ENCODE data around the gene MAST3.

DNA sequence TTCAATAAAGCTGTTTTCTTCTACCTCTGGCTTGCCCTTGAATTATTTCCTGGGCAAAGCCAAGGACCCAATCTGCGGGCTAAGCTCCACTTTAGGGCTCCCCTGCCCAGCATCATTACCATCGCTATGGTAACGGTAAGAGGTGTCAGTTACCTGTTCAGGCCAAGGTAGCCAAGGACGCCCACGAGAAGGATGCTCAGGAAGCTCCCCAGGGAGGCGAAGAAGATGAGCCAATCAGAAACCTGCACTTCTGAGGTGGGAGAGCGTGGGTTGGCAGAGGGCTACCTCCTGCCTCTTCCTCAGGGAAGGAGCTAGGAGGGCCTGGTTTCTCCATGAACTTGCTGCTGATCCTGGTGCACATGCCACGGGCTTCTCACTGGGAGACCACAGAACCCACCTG lies 35.5 kb upstream of the MAST3 start:
- TF ChIP-seq EZH2 (IDR thresholded peaks at IDR 0.05; ENCODE audit: borderline replicate concordance, insufficient read depth, low read depth, low read length, poor library complexity, severe bottlenecking): no peak
- TF ChIP-seq, protein P1, sequence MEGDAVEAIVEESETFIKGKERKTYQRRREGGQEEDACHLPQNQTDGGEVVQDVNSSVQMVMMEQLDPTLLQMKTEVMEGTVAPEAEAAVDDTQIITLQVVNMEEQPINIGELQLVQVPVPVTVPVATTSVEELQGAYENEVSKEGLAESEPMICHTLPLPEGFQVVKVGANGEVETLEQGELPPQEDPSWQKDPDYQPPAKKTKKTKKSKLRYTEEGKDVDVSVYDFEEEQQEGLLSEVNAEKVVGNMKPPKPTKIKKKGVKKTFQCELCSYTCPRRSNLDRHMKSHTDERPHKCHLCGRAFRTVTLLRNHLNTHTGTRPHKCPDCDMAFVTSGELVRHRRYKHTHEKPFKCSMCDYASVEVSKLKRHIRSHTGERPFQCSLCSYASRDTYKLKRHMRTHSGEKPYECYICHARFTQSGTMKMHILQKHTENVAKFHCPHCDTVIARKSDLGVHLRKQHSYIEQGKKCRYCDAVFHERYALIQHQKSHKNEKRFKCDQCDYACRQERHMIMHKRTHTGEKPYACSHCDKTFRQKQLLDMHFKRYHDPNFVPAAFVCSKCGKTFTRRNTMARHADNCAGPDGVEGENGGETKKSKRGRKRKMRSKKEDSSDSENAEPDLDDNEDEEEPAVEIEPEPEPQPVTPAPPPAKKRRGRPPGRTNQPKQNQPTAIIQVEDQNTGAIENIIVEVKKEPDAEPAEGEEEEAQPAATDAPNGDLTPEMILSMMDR (IDR thresholded peaks at IDR 0.05): no peak
